Endothelial cell of umbilical vein (primary cell): ENCODE measurements around the gene CMBL. TPM values are rescaled to one million over a fixed set of nuclear protein-coding genes. Genes with fewer than 3 reads are reported as not detected.

Experiments used
- BruUV-seq: library from RNA; stranded (reverse); fragments of 400-500 nt; replicated peaks from 2 replicates; lab custom pipeline; 2021; lab: Mats Ljungman, UMichigan
- CTCF ChIA-PET: fragments of 300-600, 350-600 bp; sonication (Branson Sonifier 250); formaldehyde crosslinking; loops from one replicate; lab custom pipeline; 2021; ENCODE audit warnings: antibody characterized with exemption, inconsistent platforms; lab: Charles Lee
- POLR2A ChIA-PET: fragments of 300-600, 350-600 bp; sonication (Branson Sonifier 250); formaldehyde crosslinking; loops from one replicate; lab custom pipeline; 2021; ENCODE audit warnings: antibody characterized with exemption, inconsistent platforms; lab: Charles Lee
- DNase-seq: peaks from one replicate; pipeline ENCODE4 v3.0.0-alpha.2; 2011; ENCODE audit warnings: low read depth, low spot score
- FAIRE-seq: peaks from 2 replicates; lab custom pipeline; 2011; peaks lifted over from hg19 to GRCh38; lab: Jason Lieb, UNC
- H2AFZ ChIP-seq: 2 replicates; pipeline ENCODE4 v1.6.0; 2012; ENCODE audit warnings: low read depth, low read length, control low read depth, inconsistent platforms
- H3K27ac ChIP-seq: 2 replicates; pipeline ENCODE4 v1.5.1; 2011; ENCODE audit warnings: low read depth, mild to moderate bottlenecking, control low read depth, low read length, moderate library complexity; ENCODE audit not compliant: insufficient read depth
- H3K27me3 ChIP-seq, 2 experiments: 2 replicates each; pipeline versions ENCODE4 v1.6.0 to v1.6.1; 2011; ENCODE audit warnings: low read length in 2 of 2, mixed read lengths in 1 of 2; ENCODE audit not compliant: control insufficient read depth in 2 of 2, insufficient read depth in 2 of 2
- H3K36me3 ChIP-seq, 2 experiments: 2 replicates in 1 of 2; 3 replicates in 1 of 2; pipeline ENCODE4 v1.5.1; 2011; ENCODE audit warnings: low read length in 2 of 2, mild to moderate bottlenecking in 1 of 2, moderate library complexity in 1 of 2; ENCODE audit not compliant: control insufficient read depth in 2 of 2, insufficient read depth in 2 of 2; ENCODE audit errors: extremely low read depth in 1 of 2
- H3K4me1 ChIP-seq: 3 replicates; pipeline ENCODE4 v1.5.1; 2011; ENCODE audit warnings: mild to moderate bottlenecking, low read length; ENCODE audit not compliant: control insufficient read depth, insufficient read depth; ENCODE audit errors: extremely low read depth
- H3K4me2 ChIP-seq: 2 replicates; pipeline ENCODE4 v1.6.1; 2011; ENCODE audit warnings: low read length, control low read depth, mixed read lengths; ENCODE audit not compliant: insufficient read depth
- H3K4me3 ChIP-seq, 3 experiments: fragments of 200-600 bp in 1 of 3; sonication (generic), shearing (Covaris generic) in 1 of 3; replicated peaks in 1 of 3; 2 replicates each; pipeline ENCODE4 v1.5.1; 2011 to 2016; ENCODE audit warnings: control low read depth in 3 of 3, low read length in 3 of 3, mild to moderate bottlenecking in 2 of 3, inconsistent platforms in 1 of 3, low read depth in 1 of 3, moderate library complexity in 1 of 3; ENCODE audit not compliant: insufficient read depth in 1 of 3
- H3K79me2 ChIP-seq: 2 replicates; pipeline ENCODE4 v1.6.0; 2012; ENCODE audit warnings: low read length, inconsistent platforms; ENCODE audit not compliant: control insufficient read depth, insufficient read depth
- H3K9ac ChIP-seq: replicated peaks from 2 replicates; pipeline ENCODE3; 2011; ENCODE audit warnings: low read length, control low read depth; ENCODE audit not compliant: insufficient read depth; ENCODE audit errors: extremely low read depth
- H3K9me1 ChIP-seq: replicated peaks from 3 replicates; pipeline ENCODE4 v1.6.0; 2011; ENCODE audit warnings: mild to moderate bottlenecking, low read length; ENCODE audit not compliant: control insufficient read depth, insufficient read depth; ENCODE audit errors: extremely low read depth
- H3K9me3 ChIP-seq: replicated peaks from 2 replicates; pipeline ENCODE4 v1.5.1; 2012; ENCODE audit warnings: low read length, inconsistent platforms; ENCODE audit not compliant: control insufficient read depth, insufficient read depth
- H4K20me1 ChIP-seq: replicated peaks from 2 replicates; pipeline ENCODE3; 2011; ENCODE audit warnings: mild to moderate bottlenecking, low read length; ENCODE audit not compliant: control insufficient read depth, insufficient read depth; ENCODE audit errors: extremely low read depth
- CTCF ChIP-seq, 2 donors: IDR thresholded peaks; 1 replicate in 1 of 2; 2 replicates in 1 of 2; pipeline ENCODE4 v1.5.1; 2011; ENCODE audit warnings: low read length in 2 of 2, mild to moderate bottlenecking in 2 of 2, moderate library complexity in 2 of 2, control low read depth in 1 of 2, inconsistent platforms in 1 of 2, low read depth in 1 of 2; ENCODE audit not compliant: insufficient read depth in 1 of 2; ENCODE audit errors: extremely low read depth in 1 of 2
- EZH2 ChIP-seq: IDR thresholded peaks from 2 replicates; pipeline ENCODE4 v1.6.1; 2012; ENCODE audit warnings: borderline replicate concordance, low read depth, mild to moderate bottlenecking, moderate library complexity, low read length, inconsistent platforms; ENCODE audit not compliant: severe bottlenecking
- FOS ChIP-seq: IDR thresholded peaks from 2 replicates; pipeline ENCODE4 v1.6.1; 2011; ENCODE audit warnings: mild to moderate bottlenecking, low read length, moderate library complexity, borderline replicate concordance; ENCODE audit not compliant: insufficient read depth
- GATA2 ChIP-seq: IDR thresholded peaks from 2 replicates; pipeline ENCODE4 v1.7.0; 2011; ENCODE audit warnings: low read depth, mild to moderate bottlenecking, moderate library complexity, mixed read lengths, low read length; ENCODE audit not compliant: insufficient read length, insufficient read depth
- JUN ChIP-seq: IDR thresholded peaks from 2 replicates; pipeline ENCODE4 v1.6.1; 2011; ENCODE audit warnings: borderline replicate concordance, low read depth; ENCODE audit not compliant: insufficient read length, insufficient read depth
- MAX ChIP-seq: IDR thresholded peaks from 2 replicates; pipeline ENCODE4 v1.6.1; 2011; ENCODE audit not compliant: insufficient read depth, insufficient read length
- MYC ChIP-seq: IDR thresholded peaks from one replicate; pipeline ENCODE4 v1.6.1; 2011; ENCODE audit warnings: mild to moderate bottlenecking, low read depth, low read length
- POLR2AphosphoS5 ChIP-seq: IDR thresholded peaks from 2 replicates; pipeline ENCODE4 v1.6.1; 2012; ENCODE audit warnings: low read depth, mild to moderate bottlenecking, control low read depth, low read length, moderate library complexity; ENCODE audit not compliant: insufficient read depth
- dilution Hi-C: fragments of 300-500 bp; cut with MboI; formaldehyde crosslinking; loops from one replicate; pipeline ENCODE4 v1.15.0; 2019; ENCODE audit warnings: low sequenced_read_pairs; ENCODE audit not compliant: extremely low pct_ligation_motif_present
- intact Hi-C: fragments of 100-400 bp; cut with micrococcal nuclease; formaldehyde crosslinking; loops from one replicate; pipeline ENCODE4 v1.10.0; 2022
- polyA plus RNA-seq, 4 experiments: library from polyadenylated mRNA; depleted of rRNA in 3 of 4; stranded (reverse) in 3 of 4; unstranded in 1 of 4; fragments of >200 nt; gene quantifications; 2 replicates each; pipeline versions ENCODE4 v1.2.1 to v1.2.3, GENCODE V29; 2011 to 2012; ENCODE audit warnings: missing spikeins in 1 of 4
- total RNA-seq: library from RNA; stranded (reverse); gene quantifications from 2 replicates; pipeline ENCODE4 v1.2.3, GENCODE V29; 2021

The CMBL gene
- total and polyA plus RNA-seq, 2 donors (not counting 3 experiments of a cell fraction or from before 2014, with no cell fraction given): 15.9 to 19.8 TPM

GRCh38 chr5:10337107-10337506 is 29.4 kb upstream of the CMBL start:
- FAIRE-seq: no peak
- CTCF ChIA-PET: no interaction called here

More at GRCh38 chr5:10337107-10337506, 29.4 kb upstream of the CMBL start:
- Histone ChIP-seq H3K4me3 (no peak overlapping the region), H3K79me2 (no peaks in the 10 kb centered on the region), H3K36me3 (no peaks in the 10 kb centered on the region), H3K4me2 (no peak overlapping the region), H3K9me3 (no peaks in the 10 kb centered on the region), H4K20me1 (no peaks in the 10 kb centered on the region), H3K9ac (no peak overlapping the region), H3K27me3 (peaks cover 0 to 3% of the 10 kb centered on the region in 2 experiments), H2AFZ (no peak overlapping the region), H3K9me1 (no peaks in the 10 kb centered on the region), H3K4me1 (no peaks in the 10 kb centered on the region), H3K27ac (no peak overlapping the region)
- dilution Hi-C loops: no loop called here
- TF ChIP-seq EZH2 (no peak), POLR2AphosphoS5 (no peak), FOS (no peak), JUN (no peak), CTCF (IDR thresholded peaks at IDR 0.05; ENCODE audit: extremely low read depth in 1 of 2, insufficient read depth in 1 of 2, low read depth in 1 of 2, low read length in 2 of 2) (no peak), MYC (no peak), GATA2 (no peak), MAX (no peak)
- intact Hi-C loops: no loop called here
- no TSS peak for BruUV-seq
- POLR2A ChIA-PET: no interaction called here
- DNase-seq: no peak
